Left kidney (tissue), 2 donors: ENCODE data around the gene SUPT3H. TPM values are rescaled to one million over a fixed set of nuclear protein-coding genes. Genes with fewer than 3 reads are reported as not detected.
"Not testable (repeated sequence)": the region's sequence is repeated elsewhere in the genome, so short reads cannot be mapped to it uniquely, and the experiment has no call there.

Experiments used
- DNase-seq: peaks from one replicate; pipeline ENCODE4 v3.0.0-alpha.2; 2013
- polyA plus RNA-seq: library from polyadenylated mRNA; unstranded; fragments of 120-200 nt; gene quantifications from one replicate; pipeline ENCODE4 v1.2.1, GENCODE V29; 2013; ENCODE audit not compliant: insufficient read length

The SUPT3H gene
- polyA plus RNA-seq, 1 donor, result 23.4 TPM

- no peak for DNase-seq
Observed at GRCh38 chr6:45326698-45327417, 50.9 kb downstream of the SUPT3H start.

- no peak for DNase-seq
Observed at GRCh38 chr6:45323656-45324224, 54.0 kb downstream of the SUPT3H start.

- DNase-seq, result no peak
Observed at GRCh38 chr6:45320349-45320748, 57.4 kb downstream of the SUPT3H start.

GRCh38 chr6:45314146-45314545 lies 63.6 kb downstream of the SUPT3H start:
- no peak for DNase-seq

- DNase-seq, result no peak
Observed at GRCh38 chr6:45310118-45310788, 67.5 kb downstream of the SUPT3H start.

GRCh38 chr6:45305546-45305945 lies 72.2 kb downstream of the SUPT3H start:
- DNase-seq, result no peak

- DNase-seq, result no peak
Observed at GRCh38 chr6:45302832-45303231, 74.9 kb downstream of the SUPT3H start.

- DNase-seq, result no peak
Observed at GRCh38 chr6:45301348-45302142, 76.2 kb downstream of the SUPT3H start.

- DNase-seq, result no peak
Observed at GRCh38 chr6:45300736-45301135, 77.0 kb downstream of the SUPT3H start.

GRCh38 chr6:45299096-45299581 lies 78.6 kb downstream of the SUPT3H start:
- no peak for DNase-seq

GRCh38 chr6:45297320-45297719 lies 80.4 kb downstream of the SUPT3H start:
- no peak for DNase-seq

GRCh38 chr6:45294065-45294701 lies 83.6 kb downstream of the SUPT3H start:
- not testable (repeated sequence) for DNase-seq

GRCh38 chr6:45293306-45293705 lies 84.4 kb downstream of the SUPT3H start:
- DNase-seq, result no peak

GRCh38 chr6:45289751-45290514 lies 87.8 kb downstream of the SUPT3H start:
- DNase-seq, result no peak

GRCh38 chr6:45286707-45287106 lies 91.0 kb downstream of the SUPT3H start:
- not testable (repeated sequence) for DNase-seq

- no peak for DNase-seq
Observed at GRCh38 chr6:45278367-45278766, 99.4 kb downstream of the SUPT3H start.

GRCh38 chr6:45277741-45278140 lies 100.0 kb downstream of the SUPT3H start:
- not testable (repeated sequence) for DNase-seq

- DNase-seq, result no peak
Observed at GRCh38 chr6:45275358-45275757, 102.4 kb downstream of the SUPT3H start.

GRCh38 chr6:45272626-45273025 lies 105.1 kb downstream of the SUPT3H start:
- DNase-seq, result no peak

- DNase-seq, result no peak
Observed at GRCh38 chr6:45265246-45265645, 112.5 kb downstream of the SUPT3H start.

- DNase-seq, result no peak
Observed at GRCh38 chr6:45260696-45261095, 117.0 kb downstream of the SUPT3H start.
